GM12878 (cell line): ENCODE results near the gene BBS1. TPM values are rescaled to one million over a fixed set of nuclear protein-coding genes. Genes with fewer than 3 reads are reported as not detected.

Experiments used
- ATAC-seq: fragments of 200-7000 bp; cut with Tn5 transposase; 3 replicates; pipeline ENCODE4 v1.9.1; 2020; ENCODE audit warnings: mild to moderate bottlenecking, moderate library complexity
- BruUV-seq: library from RNA; stranded (reverse); fragments of 400-500 nt; replicated peaks from 2 replicates; lab custom pipeline; 2021; lab: Mats Ljungman, UMichigan
- CTCF ChIA-PET: fragments of 300-600 bp; sonication (Branson Sonifier 250); formaldehyde crosslinking; extraction: SDS; loops from one replicate; lab custom pipeline; 2021; ENCODE audit warnings: inconsistent platforms; lab: Yijun Ruan, JAX
- POLR2A ChIA-PET: fragments of 350-600 bp; formaldehyde crosslinking; extraction: SDS; loops from one replicate; lab custom pipeline; 2021; ENCODE audit warnings: inconsistent platforms; lab: Charles Lee
- RAD21 ChIA-PET: fragments of 300-600 bp; sonication (Branson Sonifier 250); formaldehyde crosslinking; loops from one replicate; lab custom pipeline; 2023; ENCODE audit warnings: antibody characterized with exemption; ENCODE audit not compliant: unreplicated experiment; lab: Charles Lee
- SMC1A ChIA-PET: fragments of 300-600 bp; sonication (Branson Sonifier 250); formaldehyde crosslinking; loops from one replicate; lab custom pipeline; 2023; ENCODE audit not compliant: unreplicated experiment, uncharacterized antibody; lab: Charles Lee
- DNase-seq: peaks from one replicate; pipeline ENCODE4 v3.0.0-alpha.2; 2011; ENCODE audit warnings: low read depth, low spot score
- FAIRE-seq: peaks from 3 replicates; lab custom pipeline; 2011; peaks lifted over from hg19 to GRCh38; lab: Jason Lieb, UNC
- H2AFZ ChIP-seq: 2 replicates; pipeline ENCODE4 v1.6.0; 2011; ENCODE audit warnings: low read depth, low read length, control low read depth; ENCODE audit not compliant: control insufficient read depth
- H3K27ac ChIP-seq: 2 replicates; pipeline ENCODE4 v1.5.1; 2011; ENCODE audit warnings: control low read depth; ENCODE audit not compliant: control insufficient read depth, insufficient read depth
- H3K27me3 ChIP-seq, 2 experiments: replicated peaks in 1 of 2; 2 replicates each; pipeline versions ENCODE4 v1.6.0 to v1.6.1; 2011; ENCODE audit warnings: low read length in 1 of 2; ENCODE audit not compliant: control insufficient read depth in 2 of 2, insufficient read depth in 2 of 2
- H3K36me3 ChIP-seq, 2 experiments: 2 replicates each; pipeline ENCODE4 v1.5.1; 2011; ENCODE audit warnings: low read length in 1 of 2; ENCODE audit not compliant: control insufficient read depth in 2 of 2, insufficient read depth in 2 of 2
- H3K4me1 ChIP-seq: 2 replicates; pipeline ENCODE4 v1.6.1; 2011; ENCODE audit warnings: mild to moderate bottlenecking, low read length, moderate library complexity, mixed read lengths; ENCODE audit not compliant: control insufficient read depth, insufficient read depth
- H3K4me2 ChIP-seq: 2 replicates; pipeline ENCODE4 v1.6.0; 2011; ENCODE audit warnings: control low read depth; ENCODE audit not compliant: control insufficient read depth, insufficient read depth
- H3K4me3 ChIP-seq: fragments of 200-600 bp; sonication (generic); 2 replicates; pipeline ENCODE4 v1.5.1; 2016
- H3K79me2 ChIP-seq: 2 replicates; pipeline ENCODE4 v1.6.0; 2011; ENCODE audit warnings: low read length; ENCODE audit not compliant: control insufficient read depth, insufficient read depth
- H3K9ac ChIP-seq: 2 replicates; pipeline ENCODE4 v1.8.0; 2011; ENCODE audit warnings: low read length, control low read depth, mixed read lengths; ENCODE audit not compliant: control insufficient read depth, insufficient read depth
- H3K9me3 ChIP-seq: replicated peaks from 3 replicates; pipeline ENCODE4 v1.5.1; 2011; ENCODE audit warnings: mild to moderate bottlenecking, low read length; ENCODE audit not compliant: control insufficient read depth, insufficient read depth
- H4K20me1 ChIP-seq: 2 replicates; pipeline ENCODE4 v1.6.0; 2011; ENCODE audit not compliant: control insufficient read depth, insufficient read depth
- ATF7 ChIP-seq: fragments of 450-650 bp; IDR thresholded peaks from 2 replicates; pipeline ENCODE4 v1.6.1; 2016; ENCODE audit warnings: low read depth, mild to moderate bottlenecking
- CEBPB ChIP-seq, 2 experiments: fragments of 150-350 bp in 1 of 2; IDR thresholded peaks; 2 replicates each; pipeline ENCODE4 v1.6.1; 2012 to 2014; ENCODE audit warnings: low read depth in 2 of 2, low read length in 2 of 2, borderline replicate concordance in 1 of 2, inconsistent platforms in 1 of 2
- HDGF ChIP-seq: fragments of 450-650 bp; IDR thresholded peaks from 2 replicates; pipeline ENCODE4 v1.6.1; 2016; ENCODE audit warnings: antibody characterized with exemption
- LARP7 ChIP-seq: fragments of 450-650 bp; IDR thresholded peaks from 2 replicates; pipeline ENCODE4 v1.6.1; 2017; ENCODE audit warnings: mild to moderate bottlenecking
- MEF2B ChIP-seq: fragments of 450-650 bp; IDR thresholded peaks from 2 replicates; pipeline ENCODE4 v1.6.1; 2018; ENCODE audit warnings: mild to moderate bottlenecking, moderate library complexity; ENCODE audit not compliant: partially characterized antibody, poor library complexity, severe bottlenecking
- NR2C2 ChIP-seq: IDR thresholded peaks from 2 replicates; pipeline ENCODE4 v1.6.1; 2011; ENCODE audit warnings: borderline replicate concordance, low read depth; ENCODE audit not compliant: control insufficient read depth, insufficient read length
- POU2F2 ChIP-seq: IDR thresholded peaks from 3 replicates; pipeline ENCODE4 v1.6.1; 2011; ENCODE audit warnings: low read depth, mild to moderate bottlenecking, low read length, borderline replicate concordance
- RFX5 ChIP-seq: IDR thresholded peaks from 2 replicates; pipeline ENCODE4 v1.6.1; 2011; ENCODE audit warnings: low read depth, low read length, improper control_type of control experiment
- SMAD1 ChIP-seq: fragments of 450-650 bp; IDR thresholded peaks from 2 replicates; pipeline ENCODE4 v1.6.1; 2018; ENCODE audit warnings: mild to moderate bottlenecking, low read depth; ENCODE audit not compliant: partially characterized antibody
- TCF7 ChIP-seq: IDR thresholded peaks from 2 replicates; pipeline ENCODE4 v1.6.1; 2014; ENCODE audit warnings: antibody characterized with exemption, borderline replicate concordance
- ZNF207 ChIP-seq: fragments of 450-650 bp; IDR thresholded peaks from 2 replicates; pipeline ENCODE4 v1.6.1; 2014; ENCODE audit warnings: antibody characterized with exemption, mild to moderate bottlenecking, borderline replicate concordance
- WGBS: methylation state at CpG from one replicate; pipeline ENCODE4 v1.1.6; 2016; ENCODE audit warnings: low lambda C conversion rate; ENCODE audit not compliant: insufficient replicate concordance, insufficient coverage; ENCODE audit errors: missing lambda C conversion rate; 5-methylcytosine and 5-hydroxymethylcytosine counted together
- in situ Hi-C: fragments of 300-500 bp; cut with MboI; formaldehyde crosslinking; loops from 9 replicates; pipeline ENCODE4 v1.14.3; 2018; ENCODE audit warnings: mixed read lengths
- intact Hi-C: fragments of 100-400 bp; cut with micrococcal nuclease; formaldehyde crosslinking; loops from one replicate; pipeline ENCODE4 v1.14.2; 2022; ENCODE audit not compliant: unreplicated experiment
- polyA plus RNA-seq, 11 experiments: library from polyadenylated mRNA; depleted of rRNA in 4 of 11; unstranded in 6 of 11; stranded (reverse) in 5 of 11; fragments of >200 nt; fragmentation: Nextera tagmentation in 4 of 11; fragmentation: Illumina TruSeq in 1 of 11; extraction: Ambion mirVana in 4 of 11; extraction: Trizol in 1 of 11; gene quantifications; 1 replicate in 1 of 11; 2 replicates in 10 of 11; pipeline versions ENCODE4 v1.2.1 to v1.2.3, GENCODE V29; 2011 to 2016; ENCODE audit warnings: inconsistent platforms in 2 of 11, missing spikeins in 2 of 11, low read depth in 1 of 11
- total RNA-seq, 4 experiments: library from RNA; depleted of rRNA in 3 of 4; stranded (reverse); fragments of >200 nt in 3 of 4; fragmentation: Illumina TruSeq in 1 of 4; extraction: Trizol in 1 of 4; gene quantifications; 2 replicates each; pipeline versions ENCODE4 v1.2.1 to v1.2.3, GENCODE V29; 2013 to 2021
- TF ChIP-seq, protein P1 (sequence below): fragments of 450-650 bp; IDR thresholded peaks from 2 replicates; pipeline ENCODE4 v1.6.1; 2017; ENCODE audit warnings: mild to moderate bottlenecking, moderate library complexity
- TF ChIP-seq, protein P2 (sequence below): fragments of 450-650 bp; formaldehyde crosslinking; IDR thresholded peaks from 2 replicates; pipeline ENCODE4 v1.5.0; 2022; ENCODE audit warnings: mild to moderate bottlenecking, missing genetic modification characterization
- TF ChIP-seq, protein P3 (sequence below): fragments of 450-650 bp; formaldehyde crosslinking; IDR thresholded peaks from 2 replicates; pipeline ENCODE4 v1.4.0; 2020; ENCODE audit warnings: mild to moderate bottlenecking, moderate library complexity

Gene BBS1
- total and polyA plus RNA-seq, 10 of the 15 experiments (the other 5 are each of a cell fraction or from before 2014, with no cell fraction given) = 2.5 to 14.7 (median 8.7) TPM

DNA sequence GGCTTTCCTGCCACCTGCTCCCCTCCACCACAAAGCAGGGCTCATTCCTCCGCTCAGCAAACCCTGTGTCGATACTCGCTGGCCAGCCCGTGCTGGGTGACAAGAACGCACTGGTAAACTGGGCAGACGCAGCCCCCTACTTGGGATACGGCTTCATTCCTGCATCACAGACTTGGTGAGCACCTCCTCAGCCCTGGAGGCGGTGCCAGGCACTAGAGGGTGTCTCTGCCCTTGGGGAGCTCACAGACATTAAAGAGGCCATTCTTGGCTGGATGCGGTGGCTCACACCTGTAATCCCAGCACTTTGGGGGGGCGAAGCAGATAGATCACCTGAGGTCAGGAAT lies 29.4 kb downstream of the BBS1 start:
- no TSS peak for BruUV-seq
- SMC1A ChIA-PET = no interaction called here
- no peak overlapping the region for H3K27ac ChIP-seq
- H3K9ac ChIP-seq = no peak overlapping the region
- H3K4me1 ChIP-seq = peaks cover 10% of the 10 kb centered on the region
- CTCF ChIA-PET = no interaction called here
- peaks cover 2% of the 10 kb centered on the region; the same call in 1 of the 2 replicates for H3K79me2 ChIP-seq
- intact Hi-C loops = no loop called here
- no peaks in the 10 kb centered on the region for H4K20me1 ChIP-seq
- H3K9me3 ChIP-seq = no peaks in the 10 kb centered on the region
- H2AFZ ChIP-seq = no peak overlapping the region
- no peak overlapping the region for H3K4me3 ChIP-seq
- H3K27me3 ChIP-seq = no peaks in the 10 kb centered on the region
- peaks cover 0 to 3% of the 10 kb centered on the region in 2 experiments; a peak in 1 of 4 replicates for H3K36me3 ChIP-seq
- WGBS = 96% methylated on average over 10 of the region's 10 CpGs
- POLR2A ChIA-PET = interaction anchor here (0.6 kb wide), 1 partner anchor 144 kb away, joined by 4 read pairs; no protein-coding TSS in a partner anchor
- H3K4me2 ChIP-seq = no peak overlapping the region
- in situ Hi-C loops = no loop called here
- ATAC-seq (no peak), FAIRE-seq (no peak), DNase-seq (no peak)
- RAD21 ChIA-PET = no interaction called here
- no peak for TF ChIP-seq HDGF
- TF ChIP-seq, protein P1, sequence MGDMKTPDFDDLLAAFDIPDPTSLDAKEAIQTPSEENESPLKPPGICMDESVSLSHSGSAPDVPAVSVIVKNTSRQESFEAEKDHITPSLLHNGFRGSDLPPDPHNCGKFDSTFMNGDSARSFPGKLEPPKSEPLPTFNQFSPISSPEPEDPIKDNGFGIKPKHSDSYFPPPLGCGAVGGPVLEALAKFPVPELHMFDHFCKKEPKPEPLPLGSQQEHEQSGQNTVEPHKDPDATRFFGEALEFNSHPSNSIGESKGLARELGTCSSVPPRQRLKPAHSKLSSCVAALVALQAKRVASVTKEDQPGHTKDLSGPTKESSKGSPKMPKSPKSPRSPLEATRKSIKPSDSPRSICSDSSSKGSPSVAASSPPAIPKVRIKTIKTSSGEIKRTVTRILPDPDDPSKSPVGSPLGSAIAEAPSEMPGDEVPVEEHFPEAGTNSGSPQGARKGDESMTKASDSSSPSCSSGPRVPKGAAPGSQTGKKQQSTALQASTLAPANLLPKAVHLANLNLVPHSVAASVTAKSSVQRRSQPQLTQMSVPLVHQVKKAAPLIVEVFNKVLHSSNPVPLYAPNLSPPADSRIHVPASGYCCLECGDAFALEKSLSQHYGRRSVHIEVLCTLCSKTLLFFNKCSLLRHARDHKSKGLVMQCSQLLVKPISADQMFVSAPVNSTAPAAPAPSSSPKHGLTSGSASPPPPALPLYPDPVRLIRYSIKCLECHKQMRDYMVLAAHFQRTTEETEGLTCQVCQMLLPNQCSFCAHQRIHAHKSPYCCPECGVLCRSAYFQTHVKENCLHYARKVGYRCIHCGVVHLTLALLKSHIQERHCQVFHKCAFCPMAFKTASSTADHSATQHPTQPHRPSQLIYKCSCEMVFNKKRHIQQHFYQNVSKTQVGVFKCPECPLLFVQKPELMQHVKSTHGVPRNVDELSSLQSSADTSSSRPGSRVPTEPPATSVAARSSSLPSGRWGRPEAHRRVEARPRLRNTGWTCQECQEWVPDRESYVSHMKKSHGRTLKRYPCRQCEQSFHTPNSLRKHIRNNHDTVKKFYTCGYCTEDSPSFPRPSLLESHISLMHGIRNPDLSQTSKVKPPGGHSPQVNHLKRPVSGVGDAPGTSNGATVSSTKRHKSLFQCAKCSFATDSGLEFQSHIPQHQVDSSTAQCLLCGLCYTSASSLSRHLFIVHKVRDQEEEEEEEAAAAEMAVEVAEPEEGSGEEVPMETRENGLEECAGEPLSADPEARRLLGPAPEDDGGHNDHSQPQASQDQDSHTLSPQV = no peak
- TF ChIP-seq CEBPB (IDR thresholded peaks at IDR 0.05; ENCODE audit: borderline replicate concordance in 1 of 2, low read depth in 2 of 2, low read length in 2 of 2) = no peak
- no peak for TF ChIP-seq ZNF207
- TF ChIP-seq, protein P2, sequence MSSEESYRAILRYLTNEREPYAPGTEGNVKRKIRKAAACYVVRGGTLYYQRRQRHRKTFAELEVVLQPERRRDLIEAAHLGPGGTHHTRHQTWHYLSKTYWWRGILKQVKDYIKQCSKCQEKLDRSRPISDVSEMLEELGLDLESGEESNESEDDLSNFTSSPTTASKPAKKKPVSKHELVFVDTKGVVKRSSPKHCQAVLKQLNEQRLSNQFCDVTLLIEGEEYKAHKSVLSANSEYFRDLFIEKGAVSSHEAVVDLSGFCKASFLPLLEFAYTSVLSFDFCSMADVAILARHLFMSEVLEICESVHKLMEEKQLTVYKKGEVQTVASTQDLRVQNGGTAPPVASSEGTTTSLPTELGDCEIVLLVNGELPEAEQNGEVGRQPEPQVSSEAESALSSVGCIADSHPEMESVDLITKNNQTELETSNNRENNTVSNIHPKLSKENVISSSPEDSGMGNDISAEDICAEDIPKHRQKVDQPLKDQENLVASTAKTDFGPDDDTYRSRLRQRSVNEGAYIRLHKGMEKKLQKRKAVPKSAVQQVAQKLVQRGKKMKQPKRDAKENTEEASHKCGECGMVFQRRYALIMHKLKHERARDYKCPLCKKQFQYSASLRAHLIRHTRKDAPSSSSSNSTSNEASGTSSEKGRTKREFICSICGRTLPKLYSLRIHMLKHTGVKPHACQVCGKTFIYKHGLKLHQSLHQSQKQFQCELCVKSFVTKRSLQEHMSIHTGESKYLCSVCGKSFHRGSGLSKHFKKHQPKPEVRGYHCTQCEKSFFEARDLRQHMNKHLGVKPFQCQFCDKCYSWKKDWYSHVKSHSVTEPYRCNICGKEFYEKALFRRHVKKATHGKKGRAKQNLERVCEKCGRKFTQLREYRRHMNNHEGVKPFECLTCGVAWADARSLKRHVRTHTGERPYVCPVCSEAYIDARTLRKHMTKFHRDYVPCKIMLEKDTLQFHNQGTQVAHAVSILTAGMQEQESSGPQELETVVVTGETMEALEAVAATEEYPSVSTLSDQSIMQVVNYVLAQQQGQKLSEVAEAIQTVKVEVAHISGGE (CRISPR knock-in tag) = no peak
- TF ChIP-seq LARP7 = no peak
- no peak for TF ChIP-seq TCF7
- TF ChIP-seq SMAD1 = no peak
- TF ChIP-seq, protein P3, sequence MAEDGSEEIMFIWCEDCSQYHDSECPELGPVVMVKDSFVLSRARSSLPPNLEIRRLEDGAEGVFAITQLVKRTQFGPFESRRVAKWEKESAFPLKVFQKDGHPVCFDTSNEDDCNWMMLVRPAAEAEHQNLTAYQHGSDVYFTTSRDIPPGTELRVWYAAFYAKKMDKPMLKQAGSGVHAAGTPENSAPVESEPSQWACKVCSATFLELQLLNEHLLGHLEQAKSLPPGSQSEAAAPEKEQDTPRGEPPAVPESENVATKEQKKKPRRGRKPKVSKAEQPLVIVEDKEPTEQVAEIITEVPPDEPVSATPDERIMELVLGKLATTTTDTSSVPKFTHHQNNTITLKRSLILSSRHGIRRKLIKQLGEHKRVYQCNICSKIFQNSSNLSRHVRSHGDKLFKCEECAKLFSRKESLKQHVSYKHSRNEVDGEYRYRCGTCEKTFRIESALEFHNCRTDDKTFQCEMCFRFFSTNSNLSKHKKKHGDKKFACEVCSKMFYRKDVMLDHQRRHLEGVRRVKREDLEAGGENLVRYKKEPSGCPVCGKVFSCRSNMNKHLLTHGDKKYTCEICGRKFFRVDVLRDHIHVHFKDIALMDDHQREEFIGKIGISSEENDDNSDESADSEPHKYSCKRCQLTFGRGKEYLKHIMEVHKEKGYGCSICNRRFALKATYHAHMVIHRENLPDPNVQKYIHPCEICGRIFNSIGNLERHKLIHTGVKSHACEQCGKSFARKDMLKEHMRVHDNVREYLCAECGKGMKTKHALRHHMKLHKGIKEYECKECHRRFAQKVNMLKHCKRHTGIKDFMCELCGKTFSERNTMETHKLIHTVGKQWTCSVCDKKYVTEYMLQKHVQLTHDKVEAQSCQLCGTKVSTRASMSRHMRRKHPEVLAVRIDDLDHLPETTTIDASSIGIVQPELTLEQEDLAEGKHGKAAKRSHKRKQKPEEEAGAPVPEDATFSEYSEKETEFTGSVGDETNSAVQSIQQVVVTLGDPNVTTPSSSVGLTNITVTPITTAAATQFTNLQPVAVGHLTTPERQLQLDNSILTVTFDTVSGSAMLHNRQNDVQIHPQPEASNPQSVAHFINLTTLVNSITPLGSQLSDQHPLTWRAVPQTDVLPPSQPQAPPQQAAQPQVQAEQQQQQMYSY (CRISPR knock-in tag) = no peak
- no peak for TF ChIP-seq RFX5
- TF ChIP-seq NR2C2 = no peak
- no peak for TF ChIP-seq ATF7
- no peak for TF ChIP-seq MEF2B
- TF ChIP-seq POU2F2 = no peak
